ENCODE results near the gene FHIT. TPM values are rescaled to one million over a fixed set of nuclear protein-coding genes. Genes with fewer than 3 reads are reported as not detected.
"Not testable (repeated sequence)": the region's sequence is repeated elsewhere in the genome, so short reads cannot be mapped to it uniquely, and the experiment has no call there.

Gene FHIT
- total RNA-seq, 1 donor from 2014 or later = 10.2 TPM

- no peak for ATAC-seq
- no peak for DNase-seq (ENCODE audit: low spot score)
- intact Hi-C loops (cut with DNase I) = no loop called here
Measured at GRCh38 chr3:61031503-61031902, 219.7 kb downstream of the FHIT start.

GRCh38 chr3:61030469-61031035 lies 220.7 kb downstream of the FHIT start:
- no peak for DNase-seq (ENCODE audit: low spot score)
- ATAC-seq = no peak
- intact Hi-C loops (cut with DNase I) = no loop called here

- intact Hi-C loops (cut with DNase I) = no loop called here
- DNase-seq (ENCODE audit: low spot score) (no peak), ATAC-seq (no peak)
Measured at GRCh38 chr3:61029194-61029593, 222.1 kb downstream of the FHIT start.

- no peak for DNase-seq (ENCODE audit: low spot score)
- ATAC-seq = no peak
- intact Hi-C loops (cut with DNase I) = no loop called here
Measured at GRCh38 chr3:61018807-61019206, 232.4 kb downstream of the FHIT start.

GRCh38 chr3:61017028-61017427 lies 234.2 kb downstream of the FHIT start:
- ATAC-seq; intact Hi-C loops (cut with DNase I); DNase-seq (ENCODE audit: low spot score): not testable (repeated sequence)

- intact Hi-C loops (cut with DNase I) = no loop called here
- ATAC-seq = peak; percentile 58
- no peak for DNase-seq (ENCODE audit: low spot score)
Measured at GRCh38 chr3:61015859-61016258, 235.4 kb downstream of the FHIT start.

- intact Hi-C loops (cut with DNase I) = no loop called here
- ATAC-seq (no peak), DNase-seq (ENCODE audit: low spot score) (no peak)
Measured at GRCh38 chr3:61015408-61015807, 235.8 kb downstream of the FHIT start.

GRCh38 chr3:61008998-61009380 lies 242.3 kb downstream of the FHIT start:
- intact Hi-C loops (cut with DNase I) = no loop called here
- DNase-seq (ENCODE audit: low spot score) (no peak), ATAC-seq (peak; percentile 84)

- no peak for ATAC-seq
- intact Hi-C loops (cut with DNase I) = no loop called here
- DNase-seq (ENCODE audit: low spot score) = no peak
Measured at GRCh38 chr3:61008153-61008997, 242.9 kb downstream of the FHIT start.

- ATAC-seq (no peak), DNase-seq (ENCODE audit: low spot score) (no peak)
- intact Hi-C loops (cut with DNase I) = no loop called here
Measured at GRCh38 chr3:61005591-61005990, 245.7 kb downstream of the FHIT start.

GRCh38 chr3:60998858-60999257 lies 252.4 kb downstream of the FHIT start:
- intact Hi-C loops (cut with DNase I) = no loop called here
- no peak for DNase-seq (ENCODE audit: low spot score)
- no peak for ATAC-seq

- intact Hi-C loops (cut with DNase I) = no loop called here
- DNase-seq (ENCODE audit: low spot score) (no peak), ATAC-seq (peak; percentile 52)
Measured at GRCh38 chr3:60992395-60992794, 258.9 kb downstream of the FHIT start.

GRCh38 chr3:60990442-60990730 lies 260.9 kb downstream of the FHIT start:
- intact Hi-C loops (cut with DNase I) = no loop called here

GRCh38 chr3:60989626-60990441 lies 261.4 kb downstream of the FHIT start:
- ATAC-seq (no peak), DNase-seq (ENCODE audit: low spot score) (no peak)
- intact Hi-C loops (cut with DNase I) = no loop called here

More at GRCh38 chr3:60990442-60990730, 260.9 kb downstream of the FHIT start:
- DNase-seq (ENCODE audit: low spot score) (no peak), ATAC-seq (no peak)

- ATAC-seq; intact Hi-C loops (cut with DNase I): not testable (repeated sequence)
Measured at GRCh38 chr3:60987191-60987590, 264.1 kb downstream of the FHIT start.

GRCh38 chr3:60986552-60986951 lies 264.7 kb downstream of the FHIT start:
- no peak for ATAC-seq
- intact Hi-C loops (cut with DNase I) = no loop called here
- DNase-seq (ENCODE audit: low spot score) = no peak

More at GRCh38 chr3:60987191-60987590, 264.1 kb downstream of the FHIT start:
- DNase-seq (ENCODE audit: low spot score) = not testable (repeated sequence)

- ATAC-seq (no peak), DNase-seq (ENCODE audit: low spot score) (no peak)
- intact Hi-C loops (cut with DNase I) = no loop called here
Measured at GRCh38 chr3:60983906-60984305, 267.3 kb downstream of the FHIT start.

GRCh38 chr3:60980342-60980692 lies 270.9 kb downstream of the FHIT start:
- intact Hi-C loops (cut with DNase I) = no loop called here
- DNase-seq (ENCODE audit: low spot score) = no peak
- no peak for ATAC-seq

GRCh38 chr3:60979461-60980341 lies 271.6 kb downstream of the FHIT start:
- no peak for ATAC-seq
- no peak for DNase-seq (ENCODE audit: low spot score)
- intact Hi-C loops (cut with DNase I) = no loop called here

Measured in sciatic nerve (tissue), 2 donors.